HG02970 (cell line): Measurements from ENCODE around the gene ECHS1.

ENCODE experiments used
- ATAC-seq: cut with Tn5 transposase; IDR thresholded peaks from one replicate; pipeline ENCODE4 v1.9.1; 2021; ENCODE audit warnings: mild to moderate bottlenecking, moderate library complexity, moderate number of reproducible peaks; ENCODE audit not compliant: unreplicated experiment, low FRiP score

Gene ECHS1

DNA sequence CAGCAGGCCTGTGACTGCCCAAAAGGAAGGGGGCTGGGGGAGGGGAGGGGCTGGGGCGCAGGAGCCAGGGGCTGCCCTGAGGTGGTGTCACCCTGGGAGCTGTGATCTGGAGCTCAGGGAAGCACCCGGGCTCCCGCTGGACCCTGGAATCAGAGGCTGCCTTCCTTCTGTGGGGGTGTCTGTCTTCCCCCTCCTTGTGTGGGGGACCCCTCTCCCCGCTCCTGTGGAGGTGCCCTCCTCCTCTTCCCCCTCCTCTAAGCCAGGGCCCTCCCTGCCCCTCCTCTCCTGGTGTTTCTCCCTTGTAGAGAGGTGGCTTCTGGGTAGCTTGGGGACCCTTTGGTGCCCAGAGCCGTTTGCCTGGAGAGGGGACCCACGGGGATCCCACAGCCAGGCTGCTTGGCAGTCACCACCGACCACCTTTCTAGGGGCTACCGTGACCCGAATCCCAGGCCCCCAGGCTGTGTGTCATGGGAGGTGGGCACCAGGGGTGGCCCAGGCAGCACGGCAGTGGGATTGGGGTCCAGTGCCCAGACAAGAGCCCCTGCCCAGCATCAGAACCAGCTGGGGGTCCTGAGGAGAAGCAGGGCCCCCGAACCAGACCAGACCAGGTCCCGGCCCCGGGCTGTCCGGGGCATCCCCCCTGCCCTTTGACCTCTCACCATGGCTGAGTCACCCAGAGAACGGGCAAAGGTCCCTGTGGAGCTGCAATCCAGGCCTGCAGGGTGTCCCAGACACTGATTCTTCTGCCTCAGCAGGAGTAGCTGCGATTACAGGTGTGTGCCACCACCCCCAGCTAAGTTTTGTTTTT lies 25.2 kb downstream of the ECHS1 start:
- ATAC-seq, result no peak

DNA sequence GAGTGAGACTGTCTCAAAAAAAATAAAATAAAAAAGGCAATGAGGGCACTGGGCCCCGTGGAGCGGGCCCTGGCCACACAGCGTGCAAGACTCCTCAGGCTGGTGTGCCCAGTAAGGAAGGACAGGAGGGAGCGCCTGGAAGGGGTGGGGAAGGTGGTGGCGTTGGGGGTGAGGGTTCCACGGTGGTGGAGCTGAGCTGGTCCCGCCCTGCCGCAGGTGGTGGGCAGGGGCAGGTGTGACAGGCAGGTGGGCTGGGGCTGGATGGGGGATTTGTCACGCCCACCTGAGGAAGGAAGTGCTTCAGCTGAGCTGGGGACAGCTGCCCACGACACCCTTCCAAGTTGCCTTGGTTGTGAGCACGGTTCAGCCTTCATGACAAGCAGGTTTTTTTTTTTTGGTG lies 26.7 kb downstream of the ECHS1 start:
- no peak for ATAC-seq

- no peak for ATAC-seq
These were observed 28.9 kb downstream of the ECHS1 start for GRCh38 chr10:133344236-133344635.

DNA sequence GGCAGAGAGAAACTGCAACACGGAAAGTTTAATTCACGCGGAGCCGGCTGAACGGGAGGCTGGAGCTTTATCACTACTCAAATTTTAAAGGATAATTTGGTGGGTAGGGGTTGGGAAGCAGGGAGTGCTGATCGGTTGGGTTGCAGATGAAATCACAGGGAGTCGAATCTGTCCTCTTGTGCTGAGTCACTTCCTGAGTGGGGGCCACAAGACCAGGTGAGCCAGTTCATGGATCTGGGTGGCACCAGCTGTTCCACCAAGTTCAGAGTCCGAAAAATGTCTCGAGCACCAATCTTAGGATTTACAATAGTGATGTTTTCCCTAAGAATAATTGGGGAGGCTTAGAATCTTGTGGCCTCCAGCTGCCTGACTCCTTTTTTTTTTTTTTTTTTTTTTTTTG lies 29.6 kb downstream of the ECHS1 start:
- ATAC-seq, result no peak

DNA sequence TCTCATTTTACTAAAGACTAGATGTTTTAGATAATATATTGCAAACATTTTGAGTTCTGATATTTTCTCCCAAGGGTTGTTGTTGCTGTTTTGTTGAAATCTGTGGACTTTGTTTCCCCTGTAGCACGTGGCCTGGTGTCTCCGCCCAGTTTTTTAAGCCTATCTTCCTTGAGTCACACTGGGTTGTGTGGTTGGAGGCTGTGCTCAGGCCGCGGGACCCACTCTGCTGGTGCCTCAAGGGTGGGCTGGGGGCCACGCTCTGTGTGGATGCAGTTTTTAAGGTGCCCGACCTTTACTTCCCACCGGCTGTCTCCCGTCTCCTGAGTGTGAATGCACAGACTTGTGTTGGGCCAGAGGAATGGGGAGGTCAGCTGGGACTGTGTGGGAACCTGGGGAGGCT lies 30.2 kb downstream of the ECHS1 start:
- no peak for ATAC-seq

- ATAC-seq, result no peak
These were observed 31.2 kb downstream of the ECHS1 start for GRCh38 chr10:133341983-133342382.

- no peak for ATAC-seq
These were observed 33.3 kb downstream of the ECHS1 start for GRCh38 chr10:133339708-133340380.

DNA sequence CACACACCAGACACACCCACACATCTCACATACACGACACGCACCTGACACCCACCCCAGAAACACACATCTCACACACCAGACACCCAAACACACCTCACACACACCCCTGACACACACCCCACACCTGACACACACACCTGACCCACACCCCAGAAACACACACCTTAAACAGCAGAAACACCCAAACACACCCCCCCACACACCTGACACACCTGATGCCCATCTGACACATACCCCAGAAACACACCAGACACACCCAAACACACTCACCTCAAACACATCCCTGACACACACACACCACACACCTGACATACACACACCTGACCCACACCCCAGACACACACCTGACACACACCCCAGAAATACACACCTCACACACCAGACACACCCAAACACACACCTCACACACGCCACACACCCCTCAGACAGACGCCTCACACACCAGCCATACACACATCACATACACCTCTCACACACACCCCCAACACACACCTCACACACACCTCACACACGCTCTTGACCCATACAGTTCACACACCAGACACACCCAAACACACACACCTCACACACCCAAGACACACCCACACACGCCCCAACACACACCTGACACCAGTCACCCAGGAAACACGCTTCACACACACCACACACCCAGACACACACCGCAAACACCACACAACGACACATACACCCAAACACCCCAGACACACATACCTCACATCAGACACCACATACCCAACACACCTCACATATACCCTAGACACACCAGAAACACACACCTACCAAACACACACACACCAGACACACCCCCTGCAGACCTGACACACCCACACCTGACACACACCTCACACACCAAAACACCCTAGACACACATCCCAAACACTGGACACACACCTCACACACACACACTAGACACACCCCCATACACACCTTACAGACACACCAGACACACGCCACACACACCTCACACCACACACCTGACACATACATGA lies 34.8 kb downstream of the ECHS1 start:
- ATAC-seq, result no peak

- no peak for ATAC-seq
These were observed 35.8 kb downstream of the ECHS1 start for GRCh38 chr10:133337370-133337725.

DNA sequence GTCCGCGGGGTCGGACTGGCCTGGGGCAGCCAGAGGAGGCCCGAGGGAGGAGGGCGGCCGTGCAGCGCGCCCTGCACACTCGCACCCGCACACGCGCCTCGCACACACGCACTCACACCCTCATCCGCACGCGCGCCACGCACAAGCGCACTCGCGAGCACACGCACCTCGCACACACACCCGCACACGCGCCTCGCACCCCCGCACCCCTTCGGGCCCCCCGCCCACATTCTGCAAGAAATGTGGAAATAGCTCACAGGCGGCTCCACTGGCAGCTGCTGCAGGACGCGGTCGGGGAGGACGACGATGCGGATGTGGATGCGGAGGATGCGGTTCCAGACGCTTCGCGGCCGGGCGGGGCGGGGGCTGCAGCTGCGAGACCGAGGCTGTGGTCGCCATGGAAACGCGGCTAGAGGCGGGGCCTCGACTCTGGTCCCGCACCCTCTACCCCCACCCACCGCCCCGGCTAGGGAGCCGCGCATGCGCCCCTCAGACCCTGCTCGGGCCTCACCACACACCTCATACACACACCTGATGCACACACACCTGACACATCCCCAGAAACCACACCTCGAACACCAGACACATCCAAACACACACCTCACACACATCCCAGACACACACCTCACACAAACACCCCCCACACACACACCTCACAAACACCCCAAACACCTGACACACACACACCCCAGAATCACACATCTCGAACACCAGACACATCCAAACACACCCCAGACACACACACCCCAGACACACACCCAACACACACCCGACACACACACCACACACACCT lies 36.4 kb downstream of the ECHS1 start, which contains the start of gene CALY:
TSS of gene CALY (minus strand) at position 320 of the 793 bp plus-strand sequence. CDS start 7,907 bp downstream, outside the sequence.
- ATAC-seq, result no peak

DNA sequence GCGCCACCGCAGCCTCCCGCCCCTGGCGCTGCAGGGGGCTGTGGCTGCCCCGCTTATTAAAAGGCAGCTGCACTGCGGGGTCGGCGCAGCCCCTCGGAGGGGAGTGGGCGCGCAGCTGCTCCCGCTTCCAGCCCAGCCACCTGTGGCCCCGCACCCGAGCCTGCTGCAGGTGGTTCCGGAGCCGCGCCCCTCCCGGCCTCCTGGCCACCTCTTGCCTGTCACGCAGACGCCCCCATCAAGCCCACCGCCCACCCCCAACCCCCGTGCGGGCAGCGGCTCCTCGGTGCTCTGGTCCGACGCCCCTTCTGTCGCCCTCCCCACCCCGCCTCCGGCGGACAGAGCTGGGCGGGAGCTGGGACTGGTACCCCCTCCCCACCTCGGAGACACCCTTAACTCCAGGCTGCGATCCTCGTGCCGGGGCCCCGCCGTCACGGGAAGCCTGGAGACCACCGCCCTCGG lies 37.0 kb downstream of the ECHS1 start:
- ATAC-seq, result no peak

- no peak for ATAC-seq
These were observed 37.7 kb downstream of the ECHS1 start for GRCh38 chr10:133335246-133336117.

- no peak for ATAC-seq
These were observed 38.5 kb downstream of the ECHS1 start for GRCh38 chr10:133334503-133335245.

- ATAC-seq, result no peak
These were observed 40.0 kb downstream of the ECHS1 start for GRCh38 chr10:133332936-133333699.

DNA sequence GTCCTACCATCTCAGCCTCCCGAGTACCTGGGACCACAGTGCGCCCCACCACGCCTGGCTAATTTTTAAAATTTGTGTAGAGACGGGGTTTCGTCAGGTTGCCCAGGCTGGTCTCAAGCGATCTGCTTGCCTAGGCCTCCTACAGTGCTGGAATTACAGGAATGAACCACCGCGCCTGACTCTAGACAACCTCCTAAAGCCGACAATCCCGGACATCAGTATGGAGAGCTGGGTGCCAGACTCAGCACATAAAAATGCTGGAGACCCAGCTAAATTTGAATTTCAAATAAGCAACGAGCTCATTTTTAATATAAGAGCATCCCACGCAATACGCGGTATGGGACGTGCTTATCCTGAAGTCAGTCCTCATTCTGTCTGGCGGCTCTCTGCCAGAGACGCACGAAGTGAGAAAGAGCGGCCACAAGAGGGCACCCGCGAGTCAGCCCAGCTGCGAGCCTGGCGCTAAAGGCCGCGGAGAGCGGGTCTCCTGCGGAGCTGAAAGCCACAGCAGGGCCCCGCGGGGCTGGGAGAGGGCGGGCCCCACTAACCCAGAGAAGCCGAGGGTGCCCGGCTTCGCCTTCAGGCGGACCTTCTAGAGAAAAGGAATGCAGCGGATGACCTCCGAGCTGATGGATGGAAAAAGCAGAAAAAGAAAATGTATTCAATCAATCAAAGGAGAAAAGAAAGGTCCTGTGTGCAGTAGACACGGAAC lies 43.5 kb downstream of the ECHS1 start:
- no peak for ATAC-seq

DNA sequence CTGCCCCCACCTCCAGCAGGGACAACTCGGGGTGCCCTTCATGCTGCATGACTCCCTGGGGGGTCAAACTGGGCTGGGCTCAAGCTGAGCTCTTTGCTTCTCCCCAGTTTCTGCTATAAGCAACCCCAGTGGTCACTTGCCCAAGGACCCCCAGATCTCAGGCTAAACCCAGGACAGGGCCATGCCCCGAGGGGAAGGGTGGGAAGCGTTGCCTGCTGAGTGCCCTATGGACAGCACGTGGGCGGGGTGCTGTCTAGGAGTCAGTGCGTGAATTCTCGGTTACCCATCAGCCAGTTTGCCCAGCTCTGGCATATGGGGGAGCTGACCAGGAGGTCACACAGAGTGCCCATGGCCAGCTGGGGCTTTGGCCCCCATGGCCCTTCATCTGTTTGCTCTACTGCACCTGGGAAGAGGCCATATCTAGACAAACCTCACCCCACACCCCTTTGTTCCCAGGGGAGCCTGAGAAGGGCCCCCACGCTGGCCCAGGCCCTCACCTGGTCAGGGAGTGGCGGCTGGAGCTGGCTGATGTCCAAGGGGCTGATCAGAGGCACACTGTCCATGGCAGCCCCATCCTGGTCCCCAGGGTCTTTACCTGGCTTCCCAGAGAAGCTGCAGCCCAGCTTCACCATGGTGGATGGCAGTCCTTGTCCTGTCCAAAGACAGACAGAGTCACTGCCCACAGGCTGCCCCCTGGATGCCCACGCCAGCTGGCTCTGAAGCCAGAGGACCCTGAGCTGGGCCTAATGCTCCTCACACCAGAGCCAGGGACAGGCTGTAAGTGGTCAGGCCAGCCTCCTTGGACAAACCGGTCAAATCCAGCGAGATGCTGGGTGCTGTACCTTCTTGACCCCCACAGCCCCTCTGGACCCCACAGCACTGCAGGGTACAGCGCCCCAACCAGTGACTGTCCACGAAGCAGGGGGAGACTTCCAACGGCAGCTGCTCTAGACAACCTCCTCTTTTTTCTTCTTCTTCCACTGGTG lies 44.5 kb downstream of the ECHS1 start:
- ATAC-seq, result no peak
